ENCODE data around the gene IL21R.
"Not testable (repeated sequence)": the region's sequence is repeated elsewhere in the genome, so short reads cannot be mapped to it uniquely, and the experiment has no call there.

DNA sequence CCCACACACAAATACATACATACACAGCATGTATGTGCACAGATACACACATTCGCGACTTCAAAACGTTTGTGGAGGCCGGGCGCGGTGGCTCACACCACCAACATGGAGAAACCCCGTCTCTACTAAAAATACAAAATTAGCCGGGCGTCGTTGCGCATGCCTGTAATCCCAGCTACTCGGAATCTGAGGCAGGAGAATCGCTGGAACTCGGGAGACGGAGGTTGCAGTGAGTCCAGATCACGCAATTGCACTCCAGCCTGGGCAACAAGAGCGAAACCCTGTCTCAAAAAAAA is 55.6 kb downstream of the IL21R start:
- not testable (repeated sequence) for TF ChIP-seq RCOR1 (conservative IDR thresholded peaks at IDR 0.05; ENCODE audit: low read depth, low read length); POLR2AphosphoS5 (IDR thresholded peaks at IDR 0.05; ENCODE audit: low read length); CREB1 (IDR thresholded peaks at IDR 0.05; ENCODE audit: low read depth); POLR2A (IDR thresholded peaks at IDR 0.05; ENCODE audit: low read depth, low read length); SP1 (IDR thresholded peaks at IDR 0.05; ENCODE audit: low read depth, low read length)
- TF ChIP-seq, protein P1, sequence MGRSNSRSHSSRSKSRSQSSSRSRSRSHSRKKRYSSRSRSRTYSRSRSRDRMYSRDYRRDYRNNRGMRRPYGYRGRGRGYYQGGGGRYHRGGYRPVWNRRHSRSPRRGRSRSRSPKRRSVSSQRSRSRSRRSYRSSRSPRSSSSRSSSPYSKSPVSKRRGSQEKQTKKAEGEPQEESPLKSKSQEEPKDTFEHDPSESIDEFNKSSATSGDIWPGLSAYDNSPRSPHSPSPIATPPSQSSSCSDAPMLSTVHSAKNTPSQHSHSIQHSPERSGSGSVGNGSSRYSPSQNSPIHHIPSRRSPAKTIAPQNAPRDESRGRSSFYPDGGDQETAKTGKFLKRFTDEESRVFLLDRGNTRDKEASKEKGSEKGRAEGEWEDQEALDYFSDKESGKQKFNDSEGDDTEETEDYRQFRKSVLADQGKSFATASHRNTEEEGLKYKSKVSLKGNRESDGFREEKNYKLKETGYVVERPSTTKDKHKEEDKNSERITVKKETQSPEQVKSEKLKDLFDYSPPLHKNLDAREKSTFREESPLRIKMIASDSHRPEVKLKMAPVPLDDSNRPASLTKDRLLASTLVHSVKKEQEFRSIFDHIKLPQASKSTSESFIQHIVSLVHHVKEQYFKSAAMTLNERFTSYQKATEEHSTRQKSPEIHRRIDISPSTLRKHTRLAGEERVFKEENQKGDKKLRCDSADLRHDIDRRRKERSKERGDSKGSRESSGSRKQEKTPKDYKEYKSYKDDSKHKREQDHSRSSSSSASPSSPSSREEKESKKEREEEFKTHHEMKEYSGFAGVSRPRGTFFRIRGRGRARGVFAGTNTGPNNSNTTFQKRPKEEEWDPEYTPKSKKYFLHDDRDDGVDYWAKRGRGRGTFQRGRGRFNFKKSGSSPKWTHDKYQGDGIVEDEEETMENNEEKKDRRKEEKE (IDR thresholded peaks at IDR 0.05) = not testable (repeated sequence)
